SK-N-SH (cell line): ENCODE measurements around the gene KCNA10. TPM values are rescaled to one million over a fixed set of nuclear protein-coding genes. Genes with fewer than 3 reads are reported as not detected.
"Not testable (repeated sequence)": the region's sequence is repeated elsewhere in the genome, so short reads cannot be mapped to it uniquely, and the experiment has no call there.

Source experiments
- CTCF ChIA-PET: fragments of 300-600, 350-600 bp; formaldehyde crosslinking; extraction: SDS; loops from one replicate; lab custom pipeline; 2021; lab: Yijun Ruan, JAX
- POLR2A ChIA-PET: fragments of 350-600 bp; sonication (Branson Sonifier 250); formaldehyde crosslinking; extraction: SDS; loops from one replicate; lab custom pipeline; 2020; ENCODE audit warnings: antibody characterized with exemption, inconsistent platforms; lab: Yijun Ruan, JAX
- DNase-seq: peaks from one replicate; pipeline ENCODE4 v3.0.0; 2012
- H2AFZ ChIP-seq: fragments of 200-600 bp; sonication (generic); 2 replicates; pipeline ENCODE4 v1.8.1; 2016; ENCODE audit warnings: antibody characterized with exemption, mild to moderate bottlenecking, low read depth
- H3F3A ChIP-seq: fragments of 200-600 bp; sonication (generic); replicated peaks from 2 replicates; pipeline ENCODE3; 2016; ENCODE audit warnings: antibody characterized with exemption, mild to moderate bottlenecking; ENCODE audit not compliant: insufficient read depth
- H3K27ac ChIP-seq, 2 experiments: fragments of 200-500 bp in 1 of 2; fragments of 200-600 bp in 1 of 2; sonication (Bioruptor generic) in 1 of 2; sonication (generic), shearing (Covaris generic) in 1 of 2; 2 replicates each; pipeline versions ENCODE4 v1.5.1 to v1.6.1; 2014 to 2016; ENCODE audit warnings: low read depth in 2 of 2, inconsistent platforms in 1 of 2, low read length in 1 of 2, mild to moderate bottlenecking in 1 of 2, mixed read lengths in 1 of 2
- H3K27me3 ChIP-seq: fragments of 200-600 bp; sonication (generic), shearing (Covaris generic); 2 replicates; pipeline ENCODE4 v1.6.1; 2016; ENCODE audit warnings: mixed run types; ENCODE audit not compliant: insufficient read depth
- H3K36me3 ChIP-seq, 2 experiments: fragments of 200-500 bp in 1 of 2; fragments of 200-600 bp in 1 of 2; sonication (Bioruptor generic) in 1 of 2; sonication (generic) in 1 of 2; replicated peaks in 1 of 2; 2 replicates each; pipeline versions ENCODE3 to v1.5.1; 2014 to 2016; ENCODE audit warnings: low read length in 1 of 2, mild to moderate bottlenecking in 1 of 2; ENCODE audit not compliant: insufficient read depth in 2 of 2, control insufficient read depth in 1 of 2
- H3K4me1 ChIP-seq, 2 experiments: fragments of 200-500 bp in 1 of 2; fragments of 200-600 bp in 1 of 2; sonication (Bioruptor generic) in 1 of 2; sonication (generic), shearing (Covaris generic) in 1 of 2; 2 replicates each; pipeline versions ENCODE4 v1.5.1 to v1.6.1; 2014 to 2016; ENCODE audit warnings: low read depth in 1 of 2, low read length in 1 of 2, mixed run types in 1 of 2; ENCODE audit not compliant: insufficient read depth in 2 of 2, control insufficient read depth in 1 of 2
- H3K4me2 ChIP-seq: fragments of 200-600 bp; sonication (generic), shearing (Covaris generic); 2 replicates; pipeline ENCODE4 v1.6.1; 2017; ENCODE audit warnings: mixed run types
- H3K4me3 ChIP-seq, 2 experiments: fragments of 200-500 bp in 1 of 2; fragments of 200-600 bp in 1 of 2; sonication (Bioruptor generic) in 1 of 2; sonication (generic), shearing (Covaris generic) in 1 of 2; 2 replicates each; pipeline versions ENCODE4 v1.5.1 to v1.8.1; 2014 to 2016; ENCODE audit warnings: low read depth in 2 of 2, inconsistent platforms in 1 of 2, low read length in 1 of 2, mild to moderate bottlenecking in 1 of 2, mixed read lengths in 1 of 2, moderate library complexity in 1 of 2
- H3K79me2 ChIP-seq: fragments of 200-600 bp; sonication (generic); 2 replicates; pipeline ENCODE4 v1.8.1; 2017; ENCODE audit warnings: mild to moderate bottlenecking; ENCODE audit not compliant: insufficient read depth
- H3K9ac ChIP-seq: fragments of 200-600 bp; sonication (generic); 2 replicates; pipeline ENCODE4 v1.6.1; 2017; ENCODE audit warnings: mixed run types
- H3K9me2 ChIP-seq: fragments of 200-600 bp; sonication (generic); 2 replicates; pipeline ENCODE4 v1.6.1; 2017; ENCODE audit warnings: mixed run types
- H3K9me3 ChIP-seq: fragments of 200-600 bp; sonication (generic); 2 replicates; pipeline ENCODE4 v1.6.1; 2017; ENCODE audit warnings: mixed run types, mild to moderate bottlenecking, moderate library complexity
- H4K20me1 ChIP-seq: fragments of 200-600 bp; sonication (generic); 2 replicates; pipeline ENCODE4 v1.6.1; 2017; ENCODE audit warnings: mild to moderate bottlenecking, mixed run types; ENCODE audit not compliant: insufficient read depth
- CHD2 ChIP-seq: fragments of 150-350 bp; IDR thresholded peaks from 2 replicates; pipeline ENCODE4 v1.6.1; 2018; ENCODE audit warnings: low read length; ENCODE audit not compliant: partially characterized antibody
- EP300 ChIP-seq, 2 experiments: IDR thresholded peaks; 2 replicates each; pipeline versions ENCODE4 v1.4.0 to v1.6.1; 2012; ENCODE audit warnings: borderline replicate concordance in 1 of 2, low read depth in 1 of 2, low read length in 1 of 2
- EZH2phosphoT487 ChIP-seq: fragments of 200-600 bp; sonication (generic); IDR thresholded peaks from 2 replicates; pipeline ENCODE4 v1.6.1; 2017; ENCODE audit warnings: low read depth, mixed run types, mild to moderate bottlenecking, antibody characterized with exemption, moderate library complexity, borderline replicate concordance
- FOSL2 ChIP-seq: IDR thresholded peaks from 2 replicates; pipeline ENCODE4 v1.4.0; 2012; ENCODE audit warnings: low read depth, mild to moderate bottlenecking, moderate library complexity, borderline replicate concordance
- FOXM1 ChIP-seq: IDR thresholded peaks from 2 replicates; pipeline ENCODE4 v1.4.0; 2012; ENCODE audit warnings: low read depth, mild to moderate bottlenecking
- GABPA ChIP-seq: IDR thresholded peaks from 2 replicates; pipeline ENCODE4 v1.4.0; 2012; ENCODE audit warnings: low read depth, mild to moderate bottlenecking
- JUND ChIP-seq: IDR thresholded peaks from 2 replicates; pipeline ENCODE4 v1.4.0; 2012
- MXI1 ChIP-seq: IDR thresholded peaks from 2 replicates; pipeline ENCODE4 v1.6.1; 2012; ENCODE audit warnings: mild to moderate bottlenecking, low read depth, low read length, improper control_type of control experiment
- NFIC ChIP-seq: IDR thresholded peaks from 2 replicates; pipeline ENCODE4 v1.4.0; 2012; ENCODE audit warnings: borderline replicate concordance
- NRF1 ChIP-seq: IDR thresholded peaks from 2 replicates; pipeline ENCODE4 v1.6.1; 2012; ENCODE audit warnings: low read depth, mild to moderate bottlenecking, low read length
- POLR2AphosphoS5 ChIP-seq: IDR thresholded peaks from 2 replicates; pipeline ENCODE4 v1.6.1; 2012; ENCODE audit warnings: low read depth, low read length
- RAD21 ChIP-seq: IDR thresholded peaks from 2 replicates; pipeline ENCODE4 v1.6.1; 2012; ENCODE audit warnings: mild to moderate bottlenecking, low read length
- RFX5 ChIP-seq: IDR thresholded peaks from 2 replicates; pipeline ENCODE4 v1.6.1; 2012; ENCODE audit warnings: mild to moderate bottlenecking, improper control_type of control experiment, low read length
- SMC3 ChIP-seq: IDR thresholded peaks from 2 replicates; pipeline ENCODE4 v1.6.1; 2012; ENCODE audit warnings: low read depth, low read length, improper control_type of control experiment
- TAF1 ChIP-seq: IDR thresholded peaks from 2 replicates; pipeline ENCODE4 v1.6.1; 2012; ENCODE audit warnings: low read depth, mild to moderate bottlenecking, low read length, moderate library complexity, borderline replicate concordance
- TCF12 ChIP-seq: IDR thresholded peaks from 2 replicates; pipeline ENCODE4 v1.4.0; 2012
- TEAD4 ChIP-seq: IDR thresholded peaks from 2 replicates; pipeline ENCODE4 v1.4.0; 2012; ENCODE audit warnings: mild to moderate bottlenecking, borderline replicate concordance; ENCODE audit not compliant: insufficient read depth
- WGBS: methylation state at CpG from one replicate; pipeline ENCODE4 v1.1.6; 2017; ENCODE audit warnings: low lambda C conversion rate; 5-methylcytosine and 5-hydroxymethylcytosine counted together
- polyA plus RNA-seq, 3 experiments: library from polyadenylated mRNA; depleted of rRNA; stranded (reverse); fragments of >200 nt; gene quantifications; 2 replicates each; pipeline ENCODE4 v1.2.3, GENCODE V29; 2012
- TF ChIP-seq, protein P1 (sequence below): fragments of 200-600 bp; sonication (generic); IDR thresholded peaks from 2 replicates; pipeline ENCODE4 v1.6.1; 2017; ENCODE audit warnings: antibody characterized with exemption, mild to moderate bottlenecking, moderate library complexity
- TF ChIP-seq, protein P2 (sequence below): IDR thresholded peaks from 2 replicates; pipeline ENCODE4 v1.6.1; 2012; ENCODE audit warnings: mild to moderate bottlenecking, low read depth, low read length, moderate library complexity
- TF ChIP-seq, protein P3 (sequence below): IDR thresholded peaks from 2 replicates; pipeline ENCODE4; 2012

KCNA10 gene
- polyA plus RNA-seq, 1 of the 3 experiments (the other 2 are of a cell fraction), result not detected

DNA sequence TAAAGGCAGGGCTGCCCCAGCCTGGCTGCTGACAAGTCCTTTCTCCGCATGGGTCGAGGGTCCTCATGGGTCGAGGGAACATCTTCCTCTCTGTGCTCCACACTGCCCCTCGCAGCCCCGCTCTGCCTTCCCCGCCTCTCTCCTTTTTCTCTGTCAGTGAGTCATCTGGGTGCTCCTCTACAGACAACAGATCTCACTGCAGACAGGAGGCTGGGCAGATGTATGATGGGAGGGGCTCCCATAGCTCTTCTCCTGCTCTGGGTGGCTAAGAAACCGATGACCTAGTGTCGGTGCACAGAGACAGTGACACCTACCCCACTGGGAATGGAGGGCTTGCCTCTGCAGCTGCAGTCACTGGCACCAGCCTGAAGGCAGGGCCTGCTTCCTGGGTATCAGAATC is 5.5 kb downstream of the KCNA10 start (continued):
- TF ChIP-seq EP300 (IDR thresholded peaks at IDR 0.05; ENCODE audit: borderline replicate concordance in 1 of 2, low read depth in 1 of 2, low read length in 1 of 2) (no peak), GABPA (no peak), NFIC (no peak), RFX5 (no peak)
- TF ChIP-seq, protein P1, sequence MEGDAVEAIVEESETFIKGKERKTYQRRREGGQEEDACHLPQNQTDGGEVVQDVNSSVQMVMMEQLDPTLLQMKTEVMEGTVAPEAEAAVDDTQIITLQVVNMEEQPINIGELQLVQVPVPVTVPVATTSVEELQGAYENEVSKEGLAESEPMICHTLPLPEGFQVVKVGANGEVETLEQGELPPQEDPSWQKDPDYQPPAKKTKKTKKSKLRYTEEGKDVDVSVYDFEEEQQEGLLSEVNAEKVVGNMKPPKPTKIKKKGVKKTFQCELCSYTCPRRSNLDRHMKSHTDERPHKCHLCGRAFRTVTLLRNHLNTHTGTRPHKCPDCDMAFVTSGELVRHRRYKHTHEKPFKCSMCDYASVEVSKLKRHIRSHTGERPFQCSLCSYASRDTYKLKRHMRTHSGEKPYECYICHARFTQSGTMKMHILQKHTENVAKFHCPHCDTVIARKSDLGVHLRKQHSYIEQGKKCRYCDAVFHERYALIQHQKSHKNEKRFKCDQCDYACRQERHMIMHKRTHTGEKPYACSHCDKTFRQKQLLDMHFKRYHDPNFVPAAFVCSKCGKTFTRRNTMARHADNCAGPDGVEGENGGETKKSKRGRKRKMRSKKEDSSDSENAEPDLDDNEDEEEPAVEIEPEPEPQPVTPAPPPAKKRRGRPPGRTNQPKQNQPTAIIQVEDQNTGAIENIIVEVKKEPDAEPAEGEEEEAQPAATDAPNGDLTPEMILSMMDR, result no peak

DNA sequence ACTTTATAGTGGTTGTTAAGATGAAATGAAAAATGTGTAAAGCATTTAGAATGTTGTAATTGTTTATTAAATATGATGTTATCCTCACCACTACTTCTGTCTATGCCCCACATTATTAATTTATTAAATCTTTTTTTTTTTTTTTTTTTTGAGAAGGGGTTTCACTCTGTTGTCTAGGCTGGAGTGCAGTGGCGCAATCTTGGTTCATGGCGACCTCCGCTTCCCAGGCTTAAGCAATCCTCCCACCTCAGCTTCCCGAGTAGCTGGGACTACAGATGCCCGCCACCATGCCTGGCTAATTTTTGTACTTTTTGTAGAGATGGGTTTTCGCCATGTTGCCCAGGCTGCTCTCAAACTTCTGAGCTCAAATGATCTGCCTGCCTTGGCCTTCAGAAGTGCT is 7.5 kb downstream of the KCNA10 start:
- no peaks in the 10 kb centered on the region for H3K9me2 ChIP-seq
- no peak overlapping the region for H3K4me3 ChIP-seq
- CTCF ChIA-PET, result interaction anchor here (0.6 to 9.4 kb wide), 4 partner anchors 12 to 173 kb away, joined by 3 to 69 read pairs (median 26); partner anchors contain the start of gene RBM15
- no peaks in the 10 kb centered on the region for H3K4me1 ChIP-seq
- H3F3A ChIP-seq, result no peaks in the 10 kb centered on the region
- H2AFZ ChIP-seq, result no peak overlapping the region
- TF ChIP-seq FOXM1 (no peak), MXI1 (no peak), EZH2phosphoT487 (no peak), NRF1 (no peak), JUND (no peak), TCF12 (no peak), FOSL2 (no peak), CHD2 (no peak), GABPA (no peak), SMC3 (no peak), TEAD4 (no peak), TAF1 (no peak), RAD21 (no peak), RFX5 (no peak), POLR2AphosphoS5 (no peak)
- TF ChIP-seq, protein P1, result no peak
- TF ChIP-seq, protein P2, sequence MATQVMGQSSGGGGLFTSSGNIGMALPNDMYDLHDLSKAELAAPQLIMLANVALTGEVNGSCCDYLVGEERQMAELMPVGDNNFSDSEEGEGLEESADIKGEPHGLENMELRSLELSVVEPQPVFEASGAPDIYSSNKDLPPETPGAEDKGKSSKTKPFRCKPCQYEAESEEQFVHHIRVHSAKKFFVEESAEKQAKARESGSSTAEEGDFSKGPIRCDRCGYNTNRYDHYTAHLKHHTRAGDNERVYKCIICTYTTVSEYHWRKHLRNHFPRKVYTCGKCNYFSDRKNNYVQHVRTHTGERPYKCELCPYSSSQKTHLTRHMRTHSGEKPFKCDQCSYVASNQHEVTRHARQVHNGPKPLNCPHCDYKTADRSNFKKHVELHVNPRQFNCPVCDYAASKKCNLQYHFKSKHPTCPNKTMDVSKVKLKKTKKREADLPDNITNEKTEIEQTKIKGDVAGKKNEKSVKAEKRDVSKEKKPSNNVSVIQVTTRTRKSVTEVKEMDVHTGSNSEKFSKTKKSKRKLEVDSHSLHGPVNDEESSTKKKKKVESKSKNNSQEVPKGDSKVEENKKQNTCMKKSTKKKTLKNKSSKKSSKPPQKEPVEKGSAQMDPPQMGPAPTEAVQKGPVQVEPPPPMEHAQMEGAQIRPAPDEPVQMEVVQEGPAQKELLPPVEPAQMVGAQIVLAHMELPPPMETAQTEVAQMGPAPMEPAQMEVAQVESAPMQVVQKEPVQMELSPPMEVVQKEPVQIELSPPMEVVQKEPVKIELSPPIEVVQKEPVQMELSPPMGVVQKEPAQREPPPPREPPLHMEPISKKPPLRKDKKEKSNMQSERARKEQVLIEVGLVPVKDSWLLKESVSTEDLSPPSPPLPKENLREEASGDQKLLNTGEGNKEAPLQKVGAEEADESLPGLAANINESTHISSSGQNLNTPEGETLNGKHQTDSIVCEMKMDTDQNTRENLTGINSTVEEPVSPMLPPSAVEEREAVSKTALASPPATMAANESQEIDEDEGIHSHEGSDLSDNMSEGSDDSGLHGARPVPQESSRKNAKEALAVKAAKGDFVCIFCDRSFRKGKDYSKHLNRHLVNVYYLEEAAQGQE, result no peak
- TF ChIP-seq, protein P3, sequence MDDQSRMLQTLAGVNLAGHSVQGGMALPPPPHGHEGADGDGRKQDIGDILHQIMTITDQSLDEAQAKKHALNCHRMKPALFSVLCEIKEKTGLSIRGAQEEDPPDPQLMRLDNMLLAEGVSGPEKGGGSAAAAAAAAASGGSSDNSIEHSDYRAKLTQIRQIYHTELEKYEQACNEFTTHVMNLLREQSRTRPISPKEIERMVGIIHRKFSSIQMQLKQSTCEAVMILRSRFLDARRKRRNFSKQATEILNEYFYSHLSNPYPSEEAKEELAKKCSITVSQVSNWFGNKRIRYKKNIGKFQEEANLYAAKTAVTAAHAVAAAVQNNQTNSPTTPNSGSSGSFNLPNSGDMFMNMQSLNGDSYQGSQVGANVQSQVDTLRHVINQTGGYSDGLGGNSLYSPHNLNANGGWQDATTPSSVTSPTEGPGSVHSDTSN, result no peak
- TF ChIP-seq, all 33 proteins: peak for 0
- no peaks in the 10 kb centered on the region for H3K79me2 ChIP-seq
- 64% methylated on average over 6 of the region's 6 CpGs for WGBS
- no peaks in the 10 kb centered on the region for H3K27me3 ChIP-seq
- no peak overlapping the region for H3K9ac ChIP-seq
- H4K20me1 ChIP-seq, result no peaks in the 10 kb centered on the region
- no peak overlapping the region for H3K4me2 ChIP-seq
- POLR2A ChIA-PET, result no interaction called here
- H3K27ac ChIP-seq, result no peak overlapping the region
- DNase-seq, result no peak
- no peaks in the 10 kb centered on the region for H3K9me3 ChIP-seq
- no peaks in the 10 kb centered on the region for H3K36me3 ChIP-seq

DNA sequence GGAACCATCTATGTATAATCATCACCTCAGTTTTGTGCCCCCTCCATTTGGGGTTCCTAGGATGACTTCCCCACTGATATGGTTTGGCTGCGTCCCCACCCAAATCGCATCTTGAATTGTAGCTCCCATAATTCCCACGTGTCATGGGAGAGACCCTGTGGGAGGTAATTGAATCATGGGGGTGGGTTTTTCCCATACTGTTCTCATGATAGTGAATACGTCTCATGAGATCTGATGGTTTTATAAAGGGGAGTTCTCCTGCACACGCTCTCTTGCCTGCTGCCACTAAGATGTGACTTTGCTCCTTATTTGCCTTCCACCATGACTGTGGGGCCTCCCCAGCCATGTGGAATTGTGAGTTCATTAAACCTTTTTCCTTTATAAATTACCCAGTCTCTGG is 8.1 kb downstream of the KCNA10 start:
- H3K27ac ChIP-seq, DNase-seq, H3F3A ChIP-seq, H3K4me1 ChIP-seq, POLR2A ChIA-PET, H3K4me2 ChIP-seq, H3K27me3 ChIP-seq, H2AFZ ChIP-seq, H3K9me2 ChIP-seq, H3K4me3 ChIP-seq, H3K79me2 ChIP-seq, H3K36me3 ChIP-seq, H3K9ac ChIP-seq, H3K9me3 ChIP-seq, H4K20me1 ChIP-seq: not testable (repeated sequence)
- CTCF ChIA-PET, result interaction anchor here (0.6 to 9.4 kb wide), 7 partner anchors 9 to 273 kb away, joined by 3 to 69 read pairs (median 4); partner anchors contain the start of gene RBM15
- WGBS, result 75% methylated on average over 5 of the region's 5 CpGs
